DND-41 (cell line): ENCODE results near the gene CIITA.

Experiments used
- ATAC-seq: fragments of 200-7000 bp; cut with Tn5 transposase; 3 replicates; pipeline ENCODE4 v1.9.1; 2021; ENCODE audit warnings: low read depth; ENCODE audit not compliant: insufficient read depth
- DNase-seq: peaks from one replicate; pipeline ENCODE4 v3.0.0-alpha.2; 2020
- H2AFZ ChIP-seq: 2 replicates; pipeline ENCODE4 v1.6.0; 2012; ENCODE audit warnings: low read depth, low read length
- H3K27ac ChIP-seq: 2 replicates; pipeline ENCODE4 v1.5.1; 2012; ENCODE audit warnings: low read length, inconsistent platforms
- H3K27me3 ChIP-seq: fragments of 200-600 bp; sonication (generic); 2 replicates; pipeline ENCODE4 v1.6.0; 2012; ENCODE audit warnings: low read length, mild to moderate bottlenecking, inconsistent platforms; ENCODE audit not compliant: insufficient read depth, poor library complexity
- H3K36me3 ChIP-seq: 2 replicates; pipeline ENCODE4 v1.5.1; 2012; ENCODE audit warnings: low read length, inconsistent platforms; ENCODE audit not compliant: insufficient read depth
- H3K4me1 ChIP-seq: 2 replicates; pipeline ENCODE4 v1.5.1; 2012; ENCODE audit warnings: mild to moderate bottlenecking, low read length; ENCODE audit not compliant: insufficient read depth
- H3K4me2 ChIP-seq: 2 replicates; pipeline ENCODE4 v1.6.0; 2012; ENCODE audit warnings: mild to moderate bottlenecking, moderate library complexity, low read length, inconsistent platforms; ENCODE audit not compliant: insufficient read depth
- H3K4me3 ChIP-seq, 2 experiments: fragments of 200-600 bp in 1 of 2; shearing (Covaris generic) in 1 of 2; 2 replicates each; pipeline ENCODE4 v1.5.1; 2012 to 2016; ENCODE audit warnings: inconsistent platforms in 2 of 2, low read length in 2 of 2, mild to moderate bottlenecking in 2 of 2, low read depth in 1 of 2, moderate library complexity in 1 of 2
- H3K79me2 ChIP-seq: 2 replicates; pipeline ENCODE4 v1.6.0; 2012; ENCODE audit warnings: low read length, inconsistent platforms; ENCODE audit not compliant: insufficient read depth
- H3K9ac ChIP-seq: 2 replicates; pipeline ENCODE4 v1.6.0; 2012; ENCODE audit warnings: low read depth, mild to moderate bottlenecking, inconsistent platforms, low read length, moderate library complexity
- H3K9me3 ChIP-seq: 2 replicates; pipeline ENCODE4 v1.5.1; 2012; ENCODE audit warnings: low read length, moderate library complexity, mild to moderate bottlenecking, inconsistent platforms; ENCODE audit not compliant: insufficient read depth, severe bottlenecking
- H4K20me1 ChIP-seq: 2 replicates; pipeline ENCODE4 v1.6.0; 2012; ENCODE audit warnings: low read length; ENCODE audit not compliant: insufficient read depth
- CTCF ChIP-seq: IDR thresholded peaks from 2 replicates; pipeline ENCODE4 v1.5.1; 2012; ENCODE audit warnings: borderline replicate concordance, low read length, moderate library complexity, mild to moderate bottlenecking; ENCODE audit not compliant: poor library complexity, severe bottlenecking; ENCODE audit errors: extremely low read depth
- EZH2 ChIP-seq: IDR thresholded peaks from 3 replicates; pipeline ENCODE4 v1.6.1; 2012; ENCODE audit warnings: borderline replicate concordance, low read depth, mild to moderate bottlenecking, moderate library complexity, low read length, inconsistent platforms; ENCODE audit not compliant: severe bottlenecking

Gene CIITA

GRCh38 chr16:10862438-10862837, 14.6 kb upstream of the CIITA start:
- H3K4me2 ChIP-seq, result no peak overlapping the region
- no peak for DNase-seq
- no peak overlapping the region for H3K4me3 ChIP-seq
- H4K20me1 ChIP-seq, result no peaks in the 10 kb centered on the region
- no peak overlapping the region for H3K9ac ChIP-seq
- no peak overlapping the region for H2AFZ ChIP-seq
- no peaks in the 10 kb centered on the region for H3K9me3 ChIP-seq
- H3K27ac ChIP-seq, result no peak overlapping the region
- no peaks in the 10 kb centered on the region for H3K79me2 ChIP-seq
- TF ChIP-seq EZH2, result no peak
- TF ChIP-seq CTCF, result no peak
- H3K4me1 ChIP-seq, result no peaks in the 10 kb centered on the region
- no peak for ATAC-seq
- H3K27me3 ChIP-seq, result no peaks in the 10 kb centered on the region
- H3K36me3 ChIP-seq, result no peaks in the 10 kb centered on the region

- Histone ChIP-seq H3K4me1 (no peaks in the 10 kb centered on the region), H2AFZ (no peak overlapping the region), H3K36me3 (no peaks in the 10 kb centered on the region), H3K4me3 (no peak overlapping the region), H3K27me3 (no peaks in the 10 kb centered on the region), H3K4me2 (no peak overlapping the region), H3K9me3 (no peaks in the 10 kb centered on the region), H3K79me2 (no peaks in the 10 kb centered on the region), H4K20me1 (no peaks in the 10 kb centered on the region), H3K9ac (no peak overlapping the region), H3K27ac (no peak overlapping the region)
- DNase-seq (no peak), ATAC-seq (no peak)
- TF ChIP-seq CTCF, result no peak
- no peak for TF ChIP-seq EZH2
These were observed 10.7 kb upstream of the CIITA start for GRCh38 chr16:10865991-10866966.

GRCh38 chr16:10867199-10867598, 9.8 kb upstream of the CIITA start:
- H3K9ac ChIP-seq, result no peak overlapping the region
- H3K79me2 ChIP-seq, result no peaks in the 10 kb centered on the region
- no peaks in the 10 kb centered on the region for H3K36me3 ChIP-seq
- no peaks in the 10 kb centered on the region for H3K27me3 ChIP-seq
- DNase-seq, result no peak
- no peaks in the 10 kb centered on the region for H3K9me3 ChIP-seq
- H3K27ac ChIP-seq, result no peak overlapping the region
- no peaks in the 10 kb centered on the region for H4K20me1 ChIP-seq
- H3K4me3 ChIP-seq, result no peak overlapping the region
- no peak for ATAC-seq
- no peaks in the 10 kb centered on the region for H3K4me1 ChIP-seq
- no peak for TF ChIP-seq EZH2
- no peak for TF ChIP-seq CTCF
- no peak overlapping the region for H3K4me2 ChIP-seq
- H2AFZ ChIP-seq, result no peak overlapping the region
